Measurements from ENCODE around the gene CLTB. TPM values are rescaled to one million over a fixed set of nuclear protein-coding genes. Genes with fewer than 3 reads are reported as not detected.

CLTB gene
- total RNA-seq, 1 experiment from 2014 or later, result 34.5 TPM

GRCh38 chr5:176446028-176446665 lies 29.8 kb upstream of the CLTB start:
- H2BK20ac ChIP-seq (ENCODE audit: low read depth, low read length, poor library complexity, severe bottlenecking), result no peak overlapping the region
- Mint-ChIP-seq H3K9me3 (no peaks in the 10 kb centered on the region; a peak in 1 of 5 replicates), H3K27me3 (ENCODE audit: low read depth) (no peaks in the 10 kb centered on the region; the same call in 1 of the 2 replicates), H3K27ac (no peak overlapping the region), H3K36me3 (ENCODE audit: insufficient read depth in 1 of 3, low read depth in 3 of 3) (peaks cover 0 to 4% (median 0%) of the 10 kb centered on the region in 3 experiments; a peak in 3 of 7 replicates), H3K4me1 (peaks cover 17 to 30% of the 10 kb centered on the region in 2 experiments), H3K4me3 (peak overlapping the region; percentile 97 to 98; a peak in 4 of 5 replicates)
- no peak overlapping the region for H3K9ac ChIP-seq (ENCODE audit: extremely low read depth, insufficient read length, low read length)
- H3K27ac ChIP-seq (ENCODE audit: insufficient read length, low read depth, low read length), result no peak overlapping the region
- H3K79me2 ChIP-seq (ENCODE audit: insufficient read depth, low read length), result peaks cover 8% of the 10 kb centered on the region; the same call in 1 of the 2 replicates
- H2AK5ac ChIP-seq (ENCODE audit: insufficient read length, low read length), result no peak overlapping the region
- H3K23me2 ChIP-seq (ENCODE audit: insufficient read length, low read depth, low read length, poor library complexity, severe bottlenecking), result peaks cover 8% of the 10 kb centered on the region
- DNase-seq, result no peak
- no peak overlapping the region for H2BK12ac ChIP-seq (ENCODE audit: insufficient read length, low read depth, low read length)
- H3K4me1 ChIP-seq (ENCODE audit: insufficient read depth, low read length), result peaks cover 2% of the 10 kb centered on the region; the same call in 1 of the 2 replicates
- no peak overlapping the region for H4K8ac ChIP-seq (replicated peaks; ENCODE audit: insufficient read length, low read depth, low read length)
- no peak overlapping the region for H4K5ac ChIP-seq (ENCODE audit: insufficient read length, low read depth, low read length)
- H3K14ac ChIP-seq (ENCODE audit: insufficient read depth, low read length), result no peak overlapping the region
- no peak overlapping the region for H3K4ac ChIP-seq (ENCODE audit: low read depth, low read length)
- H4K91ac ChIP-seq (ENCODE audit: insufficient read length, low read depth, low read length), result no peak overlapping the region
- no peaks in the 10 kb centered on the region for H3K9me3 ChIP-seq (ENCODE audit: control insufficient read depth, low read depth, low read length)
- H2BK5ac ChIP-seq (ENCODE audit: insufficient read length, low read length), result no peak overlapping the region
- peaks cover 6% of the 10 kb centered on the region for H3K79me1 ChIP-seq (ENCODE audit: insufficient read depth, low read depth, low read length, poor library complexity, severe bottlenecking)
- H2BK120ac ChIP-seq (ENCODE audit: low read depth, low read length, poor library complexity, severe bottlenecking), result no peak overlapping the region
- H3K4me2 ChIP-seq (ENCODE audit: insufficient read depth, insufficient read length, low read length), result no peak overlapping the region
- no peak overlapping the region for H3K56ac ChIP-seq (ENCODE audit: insufficient read length, low read depth, low read length)
- no peaks in the 10 kb centered on the region for H4K20me1 ChIP-seq (ENCODE audit: control insufficient read depth, insufficient read depth, insufficient read length)
- no CpG with 5 or more reads among the region's 9 CpGs for WGBS (ENCODE audit: extremely low coverage, insufficient read length, low lambda C conversion rate)
- no peak overlapping the region for H2BK15ac ChIP-seq (ENCODE audit: low read depth, low read length)
- H3K23ac ChIP-seq (ENCODE audit: insufficient read length, low read depth, low read length), result no peak overlapping the region
- no peak overlapping the region for H3K18ac ChIP-seq (ENCODE audit: insufficient read length, low read depth, low read length)
- H3T11ph ChIP-seq (ENCODE audit: low read length), result no peak overlapping the region
- no peak for TF ChIP-seq CTCF (conservative IDR thresholded peaks at IDR 0.05)
- no peak overlapping the region for H2AFZ ChIP-seq (ENCODE audit: low read length)
- H3K27me3 ChIP-seq (ENCODE audit: insufficient read depth, low read length), result no peaks in the 10 kb centered on the region

Data from H9 (cell line).